Measurements from ENCODE around the gene ADAMTS2.

DNA sequence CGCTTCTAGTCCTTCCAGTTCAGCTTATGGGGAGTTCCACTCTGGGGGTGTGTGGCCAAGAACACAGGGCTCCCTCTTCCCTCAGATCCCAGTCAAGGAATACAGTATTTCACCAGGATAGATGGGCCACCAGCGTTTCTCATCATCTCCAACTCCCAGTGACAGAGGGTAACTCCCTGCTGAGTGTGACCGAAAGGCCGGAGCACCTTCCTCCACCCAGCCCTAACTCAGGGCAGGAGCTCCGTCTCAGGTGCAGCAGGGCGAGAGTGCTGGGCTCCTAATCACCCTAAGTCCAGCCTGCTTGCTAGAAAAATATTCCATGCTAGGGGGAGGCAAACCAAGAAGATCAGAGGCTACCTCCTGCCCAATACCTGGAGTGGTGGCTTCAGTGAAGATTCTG lies 102.6 kb downstream of the ADAMTS2 start:
- TF ChIP-seq, protein P1, sequence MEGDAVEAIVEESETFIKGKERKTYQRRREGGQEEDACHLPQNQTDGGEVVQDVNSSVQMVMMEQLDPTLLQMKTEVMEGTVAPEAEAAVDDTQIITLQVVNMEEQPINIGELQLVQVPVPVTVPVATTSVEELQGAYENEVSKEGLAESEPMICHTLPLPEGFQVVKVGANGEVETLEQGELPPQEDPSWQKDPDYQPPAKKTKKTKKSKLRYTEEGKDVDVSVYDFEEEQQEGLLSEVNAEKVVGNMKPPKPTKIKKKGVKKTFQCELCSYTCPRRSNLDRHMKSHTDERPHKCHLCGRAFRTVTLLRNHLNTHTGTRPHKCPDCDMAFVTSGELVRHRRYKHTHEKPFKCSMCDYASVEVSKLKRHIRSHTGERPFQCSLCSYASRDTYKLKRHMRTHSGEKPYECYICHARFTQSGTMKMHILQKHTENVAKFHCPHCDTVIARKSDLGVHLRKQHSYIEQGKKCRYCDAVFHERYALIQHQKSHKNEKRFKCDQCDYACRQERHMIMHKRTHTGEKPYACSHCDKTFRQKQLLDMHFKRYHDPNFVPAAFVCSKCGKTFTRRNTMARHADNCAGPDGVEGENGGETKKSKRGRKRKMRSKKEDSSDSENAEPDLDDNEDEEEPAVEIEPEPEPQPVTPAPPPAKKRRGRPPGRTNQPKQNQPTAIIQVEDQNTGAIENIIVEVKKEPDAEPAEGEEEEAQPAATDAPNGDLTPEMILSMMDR (IDR thresholded peaks at IDR 0.05) = no peak
- no peak for TF ChIP-seq POLR2A (IDR thresholded peaks at IDR 0.05)

All from lower leg skin (tissue), 3 donors.